Ishikawa (cell line): ENCODE results near the gene ZBTB47.

Source experiments
- CEBPB ChIP-seq: IDR thresholded peaks from 2 replicates; pipeline ENCODE4 v1.6.1; 2012
- EGR1 ChIP-seq: IDR thresholded peaks from 2 replicates; pipeline ENCODE4 v1.6.1; 2012
- EP300 ChIP-seq: IDR thresholded peaks from 2 replicates; pipeline ENCODE4 v1.6.1; 2012; ENCODE audit warnings: borderline replicate concordance
- MAX ChIP-seq: IDR thresholded peaks from 2 replicates; pipeline ENCODE4 v1.6.1; 2012
- RAD21 ChIP-seq: IDR thresholded peaks from 2 replicates; pipeline ENCODE4 v1.6.1; 2012; ENCODE audit warnings: low read depth
- REST ChIP-seq: IDR thresholded peaks from 2 replicates; pipeline ENCODE4 v1.6.1; 2012; ENCODE audit warnings: low read depth, mild to moderate bottlenecking
- TAF1 ChIP-seq: IDR thresholded peaks from 2 replicates; pipeline ENCODE4 v1.6.1; 2012; ENCODE audit warnings: low read depth, mild to moderate bottlenecking
- USF1 ChIP-seq: IDR thresholded peaks from 2 replicates; pipeline ENCODE4 v1.6.1; 2012
- YY1 ChIP-seq: IDR thresholded peaks from 2 replicates; pipeline ENCODE4 v1.6.1; 2012; ENCODE audit warnings: low read depth
- ZBTB7A ChIP-seq: IDR thresholded peaks from 2 replicates; pipeline ENCODE4 v1.6.1; 2012; ENCODE audit warnings: low read depth

- no peak for TF ChIP-seq CEBPB
- no peak for TF ChIP-seq REST
- no peak for TF ChIP-seq EP300
- no peak for TF ChIP-seq MAX
- no peak for TF ChIP-seq USF1
- TF ChIP-seq YY1, result no peak
- TF ChIP-seq ZBTB7A, result no peak
- TF ChIP-seq TAF1, result no peak
- TF ChIP-seq RAD21, result no peak
- no peak for TF ChIP-seq EGR1
Measured at GRCh38 chr3:42703695-42704025, 50.2 kb downstream of the ZBTB47 start.
